Measurements from ENCODE around the gene NINL. TPM values are rescaled to one million over a fixed set of nuclear protein-coding genes. Genes with fewer than 3 reads are reported as not detected.

NINL gene
- polyA plus RNA-seq, 1 of the 3 experiments (the other 2 are of a cell fraction), result 22.5 TPM

GRCh38 chr20:25588491-25588890, 3.2 kb upstream of the NINL start:
- Histone ChIP-seq H3K9ac (no peak overlapping the region), H3K9me2 (no peaks in the 10 kb centered on the region), H3F3A (replicated peaks; ENCODE audit: insufficient read depth) (no peaks in the 10 kb centered on the region), H3K79me2 (ENCODE audit: insufficient read depth) (peaks cover 12% of the 10 kb centered on the region), H4K20me1 (ENCODE audit: insufficient read depth) (no peaks in the 10 kb centered on the region), H3K4me1 (ENCODE audit: control insufficient read depth in 1 of 2, insufficient read depth in 2 of 2, low read depth in 1 of 2, low read length in 1 of 2) (no peaks in the 10 kb centered on the region; a peak in 1 of 4 replicates), H3K27ac (ENCODE audit: low read depth in 2 of 2, low read length in 1 of 2) (no peak overlapping the region), H2AFZ (ENCODE audit: low read depth) (no peak overlapping the region), H3K27me3 (ENCODE audit: insufficient read depth) (no peaks in the 10 kb centered on the region), H3K36me3 (replicated peaks in 1 of 2; ENCODE audit: control insufficient read depth in 1 of 2, insufficient read depth in 2 of 2, low read length in 1 of 2) (no peaks in the 10 kb centered on the region), H3K4me2 (no peak overlapping the region), H3K4me3 (ENCODE audit: low read depth in 2 of 2, low read length in 1 of 2) (no peak overlapping the region), H3K9me3 (no peaks in the 10 kb centered on the region)
- ChIA-PET CTCF (no interaction called here), POLR2A (no interaction called here)
- TF ChIP-seq, protein P1, sequence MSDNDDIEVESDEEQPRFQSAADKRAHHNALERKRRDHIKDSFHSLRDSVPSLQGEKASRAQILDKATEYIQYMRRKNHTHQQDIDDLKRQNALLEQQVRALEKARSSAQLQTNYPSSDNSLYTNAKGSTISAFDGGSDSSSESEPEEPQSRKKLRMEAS (IDR thresholded peaks at IDR 0.05; ENCODE audit: low read depth), result no peak
- TF ChIP-seq RAD21 (IDR thresholded peaks at IDR 0.05; ENCODE audit: low read length), result no peak
- no peak for TF ChIP-seq RCOR1 (IDR thresholded peaks at IDR 0.05; ENCODE audit: low read length)
- TF ChIP-seq POLR2AphosphoS5 (IDR thresholded peaks at IDR 0.05; ENCODE audit: low read depth, low read length), result no peak
- no peak for TF ChIP-seq FOXM1 (IDR thresholded peaks at IDR 0.05; ENCODE audit: low read depth)
- TF ChIP-seq, protein P2, sequence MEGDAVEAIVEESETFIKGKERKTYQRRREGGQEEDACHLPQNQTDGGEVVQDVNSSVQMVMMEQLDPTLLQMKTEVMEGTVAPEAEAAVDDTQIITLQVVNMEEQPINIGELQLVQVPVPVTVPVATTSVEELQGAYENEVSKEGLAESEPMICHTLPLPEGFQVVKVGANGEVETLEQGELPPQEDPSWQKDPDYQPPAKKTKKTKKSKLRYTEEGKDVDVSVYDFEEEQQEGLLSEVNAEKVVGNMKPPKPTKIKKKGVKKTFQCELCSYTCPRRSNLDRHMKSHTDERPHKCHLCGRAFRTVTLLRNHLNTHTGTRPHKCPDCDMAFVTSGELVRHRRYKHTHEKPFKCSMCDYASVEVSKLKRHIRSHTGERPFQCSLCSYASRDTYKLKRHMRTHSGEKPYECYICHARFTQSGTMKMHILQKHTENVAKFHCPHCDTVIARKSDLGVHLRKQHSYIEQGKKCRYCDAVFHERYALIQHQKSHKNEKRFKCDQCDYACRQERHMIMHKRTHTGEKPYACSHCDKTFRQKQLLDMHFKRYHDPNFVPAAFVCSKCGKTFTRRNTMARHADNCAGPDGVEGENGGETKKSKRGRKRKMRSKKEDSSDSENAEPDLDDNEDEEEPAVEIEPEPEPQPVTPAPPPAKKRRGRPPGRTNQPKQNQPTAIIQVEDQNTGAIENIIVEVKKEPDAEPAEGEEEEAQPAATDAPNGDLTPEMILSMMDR (IDR thresholded peaks at IDR 0.05), result no peak
- no peak for TF ChIP-seq JUND (IDR thresholded peaks at IDR 0.05)
- no peak for TF ChIP-seq MXI1 (IDR thresholded peaks at IDR 0.05; ENCODE audit: low read depth, low read length)
- no peak for TF ChIP-seq CHD2 (IDR thresholded peaks at IDR 0.05; ENCODE audit: low read length, partially characterized antibody)
- TF ChIP-seq IRF3 (IDR thresholded peaks at IDR 0.05; ENCODE audit: low read depth, low read length), result no peak
- 89% methylated on average over 6 of the region's 7 CpGs for WGBS (ENCODE audit: low lambda C conversion rate)
- no peak for DNase-seq

DNA sequence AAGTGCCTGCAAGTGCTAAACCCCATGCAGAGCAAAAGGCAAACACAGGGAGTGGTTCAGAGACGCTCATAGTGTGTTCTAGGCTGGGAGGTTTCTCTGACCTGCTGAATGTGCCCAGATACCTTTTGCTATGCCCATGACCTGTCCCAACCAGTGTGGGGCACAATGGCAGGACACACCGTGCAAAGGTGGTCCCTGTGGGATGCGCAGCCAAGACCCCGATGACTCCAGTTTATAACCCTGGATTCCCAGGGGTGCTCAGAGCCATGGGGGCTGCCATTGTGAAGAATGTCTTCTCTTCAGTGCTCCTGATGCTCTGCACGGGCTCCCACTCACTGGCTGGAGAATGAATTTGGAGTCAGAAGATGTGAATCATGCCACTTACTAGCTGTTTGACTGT, 2.2 kb upstream of the NINL start:
- Histone ChIP-seq H3K79me2 (ENCODE audit: insufficient read depth) (peaks cover 21% of the 10 kb centered on the region), H3K36me3 (replicated peaks in 1 of 2; ENCODE audit: control insufficient read depth in 1 of 2, insufficient read depth in 2 of 2, low read length in 1 of 2) (no peaks in the 10 kb centered on the region), H3K9me2 (no peaks in the 10 kb centered on the region), H2AFZ (ENCODE audit: low read depth) (no peak overlapping the region), H3K27me3 (ENCODE audit: insufficient read depth) (no peaks in the 10 kb centered on the region), H3K4me1 (ENCODE audit: control insufficient read depth in 1 of 2, insufficient read depth in 2 of 2, low read depth in 1 of 2, low read length in 1 of 2) (no peaks in the 10 kb centered on the region; a peak in 1 of 4 replicates), H3K4me2 (no peak overlapping the region), H4K20me1 (ENCODE audit: insufficient read depth) (no peaks in the 10 kb centered on the region; the same call in 1 of the 2 replicates), H3K9me3 (no peaks in the 10 kb centered on the region), H3K9ac (no peak overlapping the region), H3K27ac (ENCODE audit: low read depth in 2 of 2, low read length in 1 of 2) (no peak overlapping the region), H3F3A (replicated peaks; ENCODE audit: insufficient read depth) (no peaks in the 10 kb centered on the region), H3K4me3 (ENCODE audit: low read depth in 2 of 2, low read length in 1 of 2) (no peak overlapping the region)
- no peak for DNase-seq
- CTCF ChIA-PET, result no interaction called here
- WGBS (ENCODE audit: low lambda C conversion rate), result 57% methylated on average over 2 of the region's 5 CpGs
- POLR2A ChIA-PET, result no interaction called here
- TF ChIP-seq MXI1 (IDR thresholded peaks at IDR 0.05; ENCODE audit: low read depth, low read length) (no peak), TEAD4 (IDR thresholded peaks at IDR 0.05; ENCODE audit: borderline replicate concordance, insufficient read depth) (no peak), SMC3 (IDR thresholded peaks at IDR 0.05; ENCODE audit: low read depth, low read length) (no peak), RCOR1 (IDR thresholded peaks at IDR 0.05; ENCODE audit: low read length) (no peak), MEF2A (IDR thresholded peaks at IDR 0.05; ENCODE audit: borderline replicate concordance, low read depth) (no peak), USF1 (IDR thresholded peaks at IDR 0.05; ENCODE audit: borderline replicate concordance, low read depth) (no peak)
- TF ChIP-seq, protein P2 (IDR thresholded peaks at IDR 0.05), result no peak
- TF ChIP-seq, protein P3, sequence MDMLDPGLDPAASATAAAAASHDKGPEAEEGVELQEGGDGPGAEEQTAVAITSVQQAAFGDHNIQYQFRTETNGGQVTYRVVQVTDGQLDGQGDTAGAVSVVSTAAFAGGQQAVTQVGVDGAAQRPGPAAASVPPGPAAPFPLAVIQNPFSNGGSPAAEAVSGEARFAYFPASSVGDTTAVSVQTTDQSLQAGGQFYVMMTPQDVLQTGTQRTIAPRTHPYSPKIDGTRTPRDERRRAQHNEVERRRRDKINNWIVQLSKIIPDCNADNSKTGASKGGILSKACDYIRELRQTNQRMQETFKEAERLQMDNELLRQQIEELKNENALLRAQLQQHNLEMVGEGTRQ (IDR thresholded peaks at IDR 0.05; ENCODE audit: borderline replicate concordance, low read depth, low read length), result no peak
- TF ChIP-seq, protein P4, sequence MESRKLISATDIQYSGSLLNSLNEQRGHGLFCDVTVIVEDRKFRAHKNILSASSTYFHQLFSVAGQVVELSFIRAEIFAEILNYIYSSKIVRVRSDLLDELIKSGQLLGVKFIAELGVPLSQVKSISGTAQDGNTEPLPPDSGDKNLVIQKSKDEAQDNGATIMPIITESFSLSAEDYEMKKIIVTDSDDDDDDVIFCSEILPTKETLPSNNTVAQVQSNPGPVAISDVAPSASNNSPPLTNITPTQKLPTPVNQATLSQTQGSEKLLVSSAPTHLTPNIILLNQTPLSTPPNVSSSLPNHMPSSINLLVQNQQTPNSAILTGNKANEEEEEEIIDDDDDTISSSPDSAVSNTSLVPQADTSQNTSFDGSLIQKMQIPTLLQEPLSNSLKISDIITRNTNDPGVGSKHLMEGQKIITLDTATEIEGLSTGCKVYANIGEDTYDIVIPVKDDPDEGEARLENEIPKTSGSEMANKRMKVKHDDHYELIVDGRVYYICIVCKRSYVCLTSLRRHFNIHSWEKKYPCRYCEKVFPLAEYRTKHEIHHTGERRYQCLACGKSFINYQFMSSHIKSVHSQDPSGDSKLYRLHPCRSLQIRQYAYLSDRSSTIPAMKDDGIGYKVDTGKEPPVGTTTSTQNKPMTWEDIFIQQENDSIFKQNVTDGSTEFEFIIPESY (IDR thresholded peaks at IDR 0.05; ENCODE audit: borderline replicate concordance, low read depth), result no peak

Data from SK-N-SH (cell line).